ENCODE data around the gene GRM7.

- TF ChIP-seq YY1 (IDR thresholded peaks at IDR 0.05) = no peak
- no peak for TF ChIP-seq CTCF (IDR thresholded peaks at IDR 0.05; ENCODE audit: low read depth, low read length, missing input control)
- TF ChIP-seq SP1 (IDR thresholded peaks at IDR 0.05) = no peak
- no peak for TF ChIP-seq RAD21 (IDR thresholded peaks at IDR 0.05)
- TF ChIP-seq HNF4G (IDR thresholded peaks at IDR 0.05) = no peak
- TF ChIP-seq TAF1 (conservative IDR thresholded peaks at IDR 0.05) = no peak
These were observed 806.9 kb downstream of the GRM7 start for GRCh38 chr3:7667774-7668173.

Measured in liver (tissue), 3 donors.